ENCODE results near the gene A2M.

Gene A2M

GRCh38 chr12:9074484-9075137 lies 41.1 kb downstream of the A2M start:
- DNase-seq (ENCODE audit: low read depth in 1 of 2, low spot score in 1 of 2): no peak

DNA sequence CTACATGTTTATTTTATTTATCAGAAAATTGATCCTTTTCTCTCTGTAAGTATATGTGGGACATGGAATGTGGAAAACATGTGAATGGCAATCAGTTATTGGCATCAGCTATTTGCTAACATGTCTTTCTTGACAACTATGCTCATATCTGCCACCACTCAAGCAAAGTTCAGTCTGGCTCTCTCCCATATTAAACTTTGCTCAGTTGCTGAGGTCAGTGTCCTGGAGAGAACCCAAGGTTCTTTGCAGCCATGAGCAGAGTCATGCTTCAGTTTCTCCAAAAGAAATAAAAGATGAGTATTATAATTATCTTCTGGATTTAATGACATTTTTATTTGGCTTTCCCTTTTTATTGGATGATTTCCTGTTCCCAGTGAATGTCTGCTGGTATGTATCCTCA lies 42.6 kb downstream of the A2M start:
- no peak for DNase-seq (ENCODE audit: low read depth in 1 of 2, low spot score in 1 of 2)

GRCh38 chr12:9072481-9073038 lies 43.2 kb downstream of the A2M start:
- DNase-seq (ENCODE audit: low read depth in 1 of 2, low spot score in 1 of 2): no peak

GRCh38 chr12:9071969-9072368 lies 43.8 kb downstream of the A2M start:
- no peak for DNase-seq (ENCODE audit: low read depth in 1 of 2, low spot score in 1 of 2)

- DNase-seq (ENCODE audit: low read depth in 1 of 2, low spot score in 1 of 2): no peak
Observed at GRCh38 chr12:9071518-9071917, 44.2 kb downstream of the A2M start.

GRCh38 chr12:9070351-9070750 lies 45.4 kb downstream of the A2M start:
- no peak for DNase-seq (ENCODE audit: low read depth in 1 of 2, low spot score in 1 of 2)

- no peak for DNase-seq (ENCODE audit: low read depth in 1 of 2, low spot score in 1 of 2)
Observed at GRCh38 chr12:9068600-9068999, 47.1 kb downstream of the A2M start.

DNA sequence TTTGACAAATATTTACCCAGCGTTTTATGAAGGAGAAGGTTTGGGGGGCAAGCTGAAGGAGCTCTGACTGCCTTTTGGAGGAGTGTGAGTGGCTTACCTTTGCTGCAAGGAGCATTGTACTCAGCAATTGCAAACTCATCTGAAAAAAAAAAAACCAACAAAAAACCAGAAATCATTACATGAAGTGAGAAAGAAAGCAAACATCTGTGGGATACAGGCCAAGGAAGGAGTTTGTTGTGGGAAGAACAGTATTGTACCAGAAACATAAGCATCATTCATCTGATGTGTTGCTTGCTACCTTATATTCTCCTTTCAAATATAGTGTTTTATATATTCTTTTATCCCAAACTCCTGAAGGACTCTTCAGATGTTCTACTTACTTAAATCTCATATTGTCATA lies 47.6 kb downstream of the A2M start:
- no peak for DNase-seq (ENCODE audit: low read depth in 1 of 2, low spot score in 1 of 2)

DNA sequence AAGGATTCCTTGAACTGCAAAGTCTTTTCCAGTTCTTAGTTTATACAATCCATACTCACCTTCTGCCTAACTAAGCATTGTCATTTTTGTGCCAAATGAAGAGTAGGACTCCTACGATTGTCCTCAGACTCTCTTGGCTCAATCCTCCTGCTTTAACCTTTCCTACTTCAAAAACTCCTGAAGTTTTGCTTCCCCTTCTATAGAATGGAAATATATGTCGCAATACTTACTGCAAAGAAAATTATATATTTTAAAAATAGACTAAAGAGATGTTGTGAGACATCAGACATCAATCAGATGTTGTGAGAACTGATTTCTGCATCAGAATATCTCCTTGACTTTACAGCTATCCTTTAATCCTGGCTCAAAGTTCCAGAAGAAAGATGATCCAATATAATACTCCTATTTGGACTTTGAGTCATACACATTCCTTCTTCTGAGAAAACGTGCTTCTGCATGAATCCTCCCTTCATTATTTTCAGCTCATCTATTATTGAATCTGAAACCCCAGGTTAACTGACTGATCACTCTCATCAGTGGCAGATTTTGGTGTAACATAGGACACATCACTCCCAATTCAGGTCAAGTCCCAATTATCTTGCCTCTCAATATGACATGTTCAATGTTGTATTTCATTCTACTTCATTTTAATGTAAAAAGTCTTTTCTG lies 48.8 kb downstream of the A2M start:
- DNase-seq (ENCODE audit: low read depth in 1 of 2, low spot score in 1 of 2): no peak

DNA sequence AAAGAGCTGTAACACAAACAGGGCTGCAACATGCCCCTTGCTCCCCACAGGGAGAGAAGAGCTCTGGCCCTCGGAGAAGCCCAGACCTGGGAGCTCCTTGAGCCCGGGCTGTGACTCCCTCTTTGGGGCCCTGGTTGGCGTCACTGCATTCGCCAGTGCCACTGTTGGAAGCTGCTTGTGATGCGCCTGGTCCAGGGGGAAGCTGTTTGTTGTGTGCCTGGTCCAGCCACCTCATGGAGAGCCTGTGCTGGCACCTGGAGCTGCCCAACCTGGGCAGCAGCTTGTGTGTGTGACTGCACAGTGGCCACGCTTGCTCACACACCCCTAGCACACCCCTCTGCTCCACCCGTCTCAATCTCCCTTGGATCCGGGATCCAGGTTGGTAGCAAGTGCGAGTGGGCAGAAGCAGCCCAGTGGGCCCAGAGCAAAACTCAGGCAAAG lies 49.5 kb downstream of the A2M start:
- DNase-seq (ENCODE audit: low read depth in 1 of 2, low spot score in 1 of 2): no peak

GRCh38 chr12:9065607-9065856 lies 50.2 kb downstream of the A2M start:
- DNase-seq (ENCODE audit: low read depth in 1 of 2, low spot score in 1 of 2): no peak

DNA sequence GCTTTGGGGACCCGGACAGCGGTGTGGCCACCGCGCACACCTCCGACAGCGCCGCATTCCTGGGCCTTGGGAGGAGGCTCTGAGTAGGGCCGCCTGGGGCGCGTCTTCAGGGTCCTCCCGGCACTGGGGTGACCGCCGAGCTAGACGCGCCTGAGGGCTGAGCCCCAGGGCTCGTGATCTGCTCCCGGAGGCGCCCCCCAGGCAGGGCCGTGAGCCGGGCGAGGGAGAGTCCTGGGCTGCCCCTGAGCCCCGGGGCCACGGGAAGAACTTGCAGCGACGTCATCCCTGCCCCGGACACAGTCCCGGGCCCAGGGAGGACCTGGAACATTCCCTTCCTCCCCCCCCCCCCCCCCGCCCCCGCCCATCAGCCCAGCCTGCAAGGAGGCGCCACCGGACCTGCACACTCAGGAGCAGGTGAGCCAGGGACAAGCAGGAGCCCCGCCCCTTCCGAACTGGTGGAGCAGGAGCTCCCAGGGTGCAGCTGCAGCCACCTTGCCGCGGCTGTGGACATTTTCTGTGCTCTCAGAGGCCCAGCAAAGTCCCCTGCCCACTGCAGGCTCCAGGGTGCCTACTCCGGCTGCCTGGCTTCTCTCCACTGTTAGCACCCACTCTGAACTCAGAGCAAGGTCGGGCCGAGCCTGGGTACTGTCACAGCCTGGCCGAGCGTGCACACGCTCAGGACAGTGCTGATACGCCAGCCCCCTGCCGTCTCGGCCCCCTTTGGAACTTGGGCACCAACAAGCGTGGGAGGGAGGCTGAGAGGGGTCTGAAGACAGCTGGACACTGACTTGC lies 50.7 kb downstream of the A2M start:
- DNase-seq (ENCODE audit: low read depth in 1 of 2, low spot score in 1 of 2): no peak

DNA sequence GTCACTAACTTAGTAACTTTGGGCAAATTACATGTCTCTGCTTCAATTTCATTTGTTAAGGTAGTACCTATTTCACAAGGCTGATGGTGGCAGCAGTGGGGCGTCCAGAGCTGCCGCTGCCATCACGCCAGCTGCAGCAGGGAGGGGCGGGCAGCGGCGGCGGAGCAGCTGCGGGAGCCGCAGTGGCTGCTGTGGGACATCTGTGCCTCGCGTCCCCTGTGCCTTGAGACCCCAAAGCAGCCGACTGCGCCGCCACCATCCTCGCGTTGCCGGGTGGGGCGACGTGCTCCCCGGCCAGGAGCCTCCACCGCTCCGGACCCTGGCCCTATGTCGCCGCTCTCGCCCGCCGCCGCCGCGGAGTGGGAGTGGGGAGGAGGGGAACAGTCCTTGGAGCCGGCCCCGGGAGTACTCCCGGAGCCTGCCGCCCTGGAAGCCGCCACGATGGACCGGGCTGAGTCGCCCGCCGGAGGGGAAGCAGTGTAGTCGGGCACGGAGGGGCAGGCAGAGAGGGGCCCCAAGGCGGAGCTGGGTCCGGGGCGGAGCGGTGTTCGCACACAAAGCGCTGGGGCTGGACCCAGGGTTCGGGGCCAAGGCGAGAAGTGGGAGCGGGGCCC lies 51.4 kb downstream of the A2M start:
- DNase-seq (ENCODE audit: low read depth in 1 of 2, low spot score in 1 of 2): peak in 1 of 2 donors; percentile 32

DNA sequence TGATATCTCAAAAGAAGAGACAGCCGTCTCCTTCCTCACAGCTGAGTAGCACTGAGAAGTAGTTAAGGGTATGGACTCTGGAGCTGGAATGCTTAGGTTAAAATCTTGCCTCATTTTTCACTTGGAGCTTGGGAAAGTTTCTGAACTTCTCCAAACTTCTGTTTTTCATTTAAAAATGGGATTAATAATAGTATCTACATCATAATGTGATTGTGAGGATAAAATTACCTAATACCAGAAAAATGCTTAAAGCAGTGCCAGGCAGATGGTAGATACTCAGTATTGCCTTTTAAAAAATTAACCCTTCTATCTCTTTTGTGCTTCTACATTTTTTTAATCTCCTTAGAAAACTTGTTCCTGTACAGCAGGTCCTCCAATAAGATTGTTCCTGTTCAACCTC lies 63.1 kb downstream of the A2M start:
- DNase-seq (ENCODE audit: low read depth in 1 of 2, low spot score in 1 of 2): no peak

- DNase-seq (ENCODE audit: low read depth in 1 of 2, low spot score in 1 of 2): no peak
Observed at GRCh38 chr12:9051158-9051550, 64.6 kb downstream of the A2M start.

DNA sequence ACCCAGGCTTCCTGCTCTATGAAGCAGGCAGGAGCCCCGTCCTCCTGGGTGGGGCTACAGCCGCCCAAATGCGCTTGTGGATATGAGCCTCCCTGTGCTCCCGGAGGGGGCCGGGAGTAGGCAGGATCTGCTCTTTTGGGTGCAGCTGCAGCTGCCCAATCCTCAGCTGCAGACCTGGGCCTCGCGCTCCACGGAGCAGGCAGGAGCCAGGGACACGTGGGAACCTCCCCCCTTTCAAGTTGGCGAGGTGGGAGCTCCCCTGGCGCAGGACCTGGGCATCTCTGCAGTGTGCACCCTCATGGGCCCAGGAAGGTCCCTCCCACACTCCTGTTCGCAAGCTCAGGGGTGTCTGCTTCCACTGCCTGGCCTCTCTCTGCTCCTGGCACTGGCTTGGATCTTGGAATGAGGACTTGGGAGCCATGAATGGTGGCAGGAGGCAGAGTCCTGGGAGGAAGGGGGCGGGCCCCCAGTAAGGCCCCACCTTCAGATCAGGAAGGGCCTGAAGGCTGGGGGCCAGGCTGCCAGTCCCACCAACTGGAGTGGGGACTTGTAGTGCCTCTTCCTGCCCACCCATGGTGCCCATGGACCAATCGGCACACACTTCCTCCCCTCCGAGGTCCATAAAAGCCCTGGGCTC lies 65.1 kb downstream of the A2M start:
- no peak for DNase-seq (ENCODE audit: low read depth in 1 of 2, low spot score in 1 of 2)

DNA sequence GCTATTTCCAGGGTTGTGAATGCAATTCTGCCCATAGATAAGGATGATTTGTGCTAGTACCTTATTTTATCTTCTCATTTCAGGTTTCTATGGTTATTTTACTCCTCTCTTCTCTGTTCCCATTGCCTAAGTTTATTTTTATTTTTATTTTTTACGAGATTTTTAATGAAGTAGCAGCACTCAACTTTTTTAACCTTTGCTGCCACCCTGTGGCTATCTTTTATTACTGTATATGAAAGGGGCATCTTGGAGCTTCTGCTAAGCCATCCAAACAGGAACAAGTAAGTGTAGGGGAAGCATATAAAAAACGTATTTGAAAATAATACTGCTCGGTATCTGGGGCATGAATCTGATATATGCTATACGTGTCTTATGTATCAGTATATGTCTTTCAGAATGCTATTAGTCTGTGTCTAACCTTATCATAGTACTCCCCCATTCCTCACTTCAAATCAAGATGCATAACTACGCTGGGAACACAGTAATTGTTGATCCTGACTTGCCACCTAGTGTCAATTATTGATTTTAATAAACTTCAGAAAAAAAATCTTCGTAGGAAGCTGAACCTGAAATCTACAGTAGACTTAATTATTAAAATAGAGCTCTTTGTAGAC lies 66.1 kb downstream of the A2M start:
- DNase-seq (ENCODE audit: low read depth in 1 of 2, low spot score in 1 of 2): no peak

DNA sequence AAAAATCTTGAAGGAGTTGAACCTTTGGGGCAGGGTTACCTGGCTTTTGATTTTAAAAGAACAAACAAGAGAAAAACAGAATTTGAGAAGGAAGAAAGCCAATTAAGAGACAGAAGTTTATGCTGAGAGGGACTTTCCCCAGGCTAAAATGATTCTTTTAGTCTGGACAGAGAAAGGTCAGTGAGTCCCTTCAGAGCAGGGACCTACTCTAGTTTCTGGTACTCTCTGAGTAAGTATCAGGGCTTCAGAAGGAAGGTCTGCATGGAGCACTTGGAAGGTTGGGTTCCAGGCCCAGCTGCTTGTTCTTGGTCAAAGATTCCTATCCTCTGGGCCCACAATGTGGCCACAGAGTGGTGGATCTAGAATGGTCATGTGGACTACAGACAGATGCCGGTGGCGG lies 66.8 kb downstream of the A2M start:
- DNase-seq (ENCODE audit: low read depth in 1 of 2, low spot score in 1 of 2): no peak

DNA sequence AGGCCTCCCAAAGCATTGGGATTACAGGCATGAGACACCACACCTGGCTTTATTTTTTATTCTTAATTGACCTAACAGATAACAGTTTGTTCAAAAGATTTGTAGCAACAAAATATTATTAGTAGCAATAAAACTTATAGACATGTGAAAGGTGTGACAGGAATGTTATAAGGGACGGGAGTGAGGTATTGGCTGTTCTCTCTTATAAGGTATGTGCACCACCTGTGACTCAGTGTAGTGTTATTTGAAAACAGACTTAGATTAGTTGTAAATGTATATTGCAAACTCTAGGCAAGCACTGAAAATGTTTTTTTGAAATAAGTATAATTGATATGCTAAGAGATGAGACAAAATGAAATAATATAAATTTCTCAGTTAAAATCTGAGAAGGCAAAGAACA lies 68.6 kb downstream of the A2M start:
- no peak for DNase-seq (ENCODE audit: low read depth in 1 of 2, low spot score in 1 of 2)

GRCh38 chr12:9043766-9044165 lies 72.0 kb downstream of the A2M start:
- DNase-seq (ENCODE audit: low read depth in 1 of 2, low spot score in 1 of 2): no peak

- no peak for DNase-seq (ENCODE audit: low read depth in 1 of 2, low spot score in 1 of 2)
Observed at GRCh38 chr12:9041321-9041720, 74.4 kb downstream of the A2M start.
